BJ (cell line): ENCODE data around the gene MID1IP1. TPM values are rescaled to one million over a fixed set of nuclear protein-coding genes. Genes with fewer than 3 reads are reported as not detected.

Experiments
- CTCF ChIA-PET: fragments of 350-600 bp; formaldehyde crosslinking; extraction: SDS; loops from one replicate; lab custom pipeline; 2021; ENCODE audit warnings: antibody characterized with exemption, inconsistent platforms; lab: Yijun Ruan, JAX
- POLR2A ChIA-PET: fragments of 300-600 bp; sonication (Branson Sonifier 250); formaldehyde crosslinking; extraction: SDS; loops from one replicate; lab custom pipeline; 2021; ENCODE audit warnings: antibody characterized with exemption; lab: Charles Lee
- DNase-seq: peaks from one replicate; pipeline ENCODE4 v3.0.0-alpha.2; 2011; ENCODE audit warnings: low read depth
- H3K27me3 ChIP-seq: 2 replicates; pipeline ENCODE4 v1.6.0; 2011; ENCODE audit warnings: low read length; ENCODE audit not compliant: control insufficient read depth, insufficient read depth
- H3K36me3 ChIP-seq: 2 replicates; pipeline ENCODE4 v1.5.1; 2011; ENCODE audit warnings: low read length; ENCODE audit not compliant: control insufficient read depth, insufficient read depth
- H3K4me3 ChIP-seq: 2 replicates; pipeline ENCODE4 v1.5.1; 2011; ENCODE audit warnings: low read depth, mild to moderate bottlenecking, control low read depth, low read length
- CTCF ChIP-seq: IDR thresholded peaks from 2 replicates; pipeline ENCODE4 v1.5.1; 2011; ENCODE audit warnings: low read depth, mild to moderate bottlenecking, control low read depth, inconsistent platforms, low read length, moderate library complexity; ENCODE audit not compliant: insufficient read depth
- polyA plus RNA-seq: library from polyadenylated mRNA; depleted of rRNA; stranded (reverse); fragments of >200 nt; gene quantifications from 2 replicates; pipeline ENCODE4 v1.2.3, GENCODE V29; 2011

MID1IP1 gene
- polyA plus RNA-seq, 1 experiment: 38.4 TPM

- TF ChIP-seq CTCF: no peak
- no peak for DNase-seq
- Histone ChIP-seq H3K36me3 (no peaks in the 10 kb centered on the region), H3K4me3 (no peak overlapping the region), H3K27me3 (no peaks in the 10 kb centered on the region)
- POLR2A ChIA-PET: no interaction called here
- CTCF ChIA-PET: no interaction called here
Measured at GRCh38 chrX:38816155-38816554, 14.9 kb downstream of the MID1IP1 start.

- no peak for DNase-seq
- Histone ChIP-seq H3K36me3 (no peaks in the 10 kb centered on the region), H3K27me3 (no peaks in the 10 kb centered on the region), H3K4me3 (no peak overlapping the region)
- ChIA-PET CTCF (no interaction called here), POLR2A (no interaction called here)
- no peak for TF ChIP-seq CTCF
Measured at GRCh38 chrX:38817004-38817703, 15.9 kb downstream of the MID1IP1 start.

- no peak overlapping the region for H3K4me3 ChIP-seq
- DNase-seq: no peak
- no peak for TF ChIP-seq CTCF
- ChIA-PET POLR2A (no interaction called here), CTCF (no interaction called here)
- no peaks in the 10 kb centered on the region for H3K27me3 ChIP-seq
- H3K36me3 ChIP-seq: no peaks in the 10 kb centered on the region
Measured at GRCh38 chrX:38819163-38819562, 17.9 kb downstream of the MID1IP1 start.

GRCh38 chrX:38819709-38820108 lies 18.4 kb downstream of the MID1IP1 start:
- H3K27me3 ChIP-seq: no peaks in the 10 kb centered on the region
- ChIA-PET POLR2A (no interaction called here), CTCF (no interaction called here)
- no peak for DNase-seq
- no peaks in the 10 kb centered on the region for H3K36me3 ChIP-seq
- no peak for TF ChIP-seq CTCF
- no peak overlapping the region for H3K4me3 ChIP-seq

GRCh38 chrX:38820751-38821150 lies 19.5 kb downstream of the MID1IP1 start:
- H3K4me3 ChIP-seq: no peak overlapping the region
- H3K27me3 ChIP-seq: no peaks in the 10 kb centered on the region
- ChIA-PET CTCF (no interaction called here), POLR2A (no interaction called here)
- DNase-seq: no peak
- H3K36me3 ChIP-seq: no peaks in the 10 kb centered on the region
- TF ChIP-seq CTCF: no peak
